NCI-H524 treated with DMSO at 0.1 percent for 48 hours (cell line): ENCODE data around the gene LRSAM1.
A peak's percentile ranks its signal among the peaks of the same experiment; 100 is the strongest.
"Not testable (repeated sequence)": the region's sequence is repeated elsewhere in the genome, so short reads cannot be mapped to it uniquely, and the experiment has no call there.

Source experiments
- DNase-seq: peaks from one replicate; lab custom pipeline; 2025; lab: John Stamatoyannopoulos, UW

Gene LRSAM1

GRCh38 chr9:127458921-127459320 is 7.6 kb downstream of the LRSAM1 start:
- no peak for DNase-seq

- DNase-seq: no peak
Measured at GRCh38 chr9:127463382-127463781, 12.1 kb downstream of the LRSAM1 start.

- DNase-seq: no peak
Measured at GRCh38 chr9:127463911-127464310, 12.6 kb downstream of the LRSAM1 start.

- not testable (repeated sequence) for DNase-seq
Measured at GRCh38 chr9:127466407-127466917, 15.2 kb downstream of the LRSAM1 start.

- DNase-seq: no peak
Measured at GRCh38 chr9:127467621-127468020, 16.3 kb downstream of the LRSAM1 start.

- DNase-seq: no peak
Measured at GRCh38 chr9:127470662-127471061, 19.4 kb downstream of the LRSAM1 start.

GRCh38 chr9:127473501-127473900 is 22.2 kb downstream of the LRSAM1 start:
- no peak for DNase-seq

- no peak for DNase-seq
Measured at GRCh38 chr9:127473932-127474331, 22.6 kb downstream of the LRSAM1 start.

- no peak for DNase-seq
Measured at GRCh38 chr9:127474592-127474991, 23.3 kb downstream of the LRSAM1 start.

- DNase-seq: no peak
Measured at GRCh38 chr9:127479507-127480081, 28.3 kb downstream of the LRSAM1 start.

- no peak for DNase-seq
Measured at GRCh38 chr9:127482662-127483061, 31.4 kb downstream of the LRSAM1 start.

- no peak for DNase-seq
Measured at GRCh38 chr9:127485995-127486394, 34.7 kb downstream of the LRSAM1 start.

- DNase-seq: no peak
Measured at GRCh38 chr9:127488946-127489345, 37.6 kb downstream of the LRSAM1 start.

GRCh38 chr9:127489471-127490115 is 38.3 kb downstream of the LRSAM1 start:
- DNase-seq: no peak

GRCh38 chr9:127490535-127491230 is 39.4 kb downstream of the LRSAM1 start:
- DNase-seq: no peak

GRCh38 chr9:127491516-127491915 is 40.2 kb downstream of the LRSAM1 start:
- DNase-seq: no peak

GRCh38 chr9:127492616-127493015 is 41.3 kb downstream of the LRSAM1 start:
- no peak for DNase-seq

- DNase-seq: peak; percentile 81
Measured at GRCh38 chr9:127493592-127494303, 42.4 kb downstream of the LRSAM1 start.

GRCh38 chr9:127494304-127494702 is 43.0 kb downstream of the LRSAM1 start:
- no peak for DNase-seq

GRCh38 chr9:127495884-127496555 is 44.7 kb downstream of the LRSAM1 start:
- DNase-seq: peak; percentile 61

- DNase-seq: no peak
Measured at GRCh38 chr9:127496974-127497373, 45.7 kb downstream of the LRSAM1 start.
